ENCODE measurements around the gene U2AF1L4. TPM values are rescaled to one million over a fixed set of nuclear protein-coding genes. Genes with fewer than 3 reads are reported as not detected.

The U2AF1L4 gene
- total and polyA plus RNA-seq, 2 donors (not counting 3 experiments of a cell fraction or from before 2014, with no cell fraction given), result 5.6 to 13.5 TPM

- CTCF ChIA-PET, result no interaction called here
- H3K4me1 ChIP-seq (ENCODE audit: control insufficient read depth, extremely low read depth, insufficient read depth, low read length), result no peaks in the 10 kb centered on the region
- dilution Hi-C loops (cut with MboI; ENCODE audit: extremely low pct_ligation_motif_present, low sequenced_read_pairs) (no loop called here), intact Hi-C loops (cut with micrococcal nuclease) (no loop called here)
- no peaks in the 10 kb centered on the region for H3K27me3 ChIP-seq (ENCODE audit: control insufficient read depth in 2 of 2, insufficient read depth in 2 of 2, low read length in 2 of 2)
- no peak overlapping the region for H3K27ac ChIP-seq (ENCODE audit: insufficient read depth, low read depth, low read length)
- H3K36me3 ChIP-seq (ENCODE audit: control insufficient read depth in 2 of 2, extremely low read depth in 1 of 2, insufficient read depth in 2 of 2, low read length in 2 of 2), result peaks cover 3 to 7% of the 10 kb centered on the region in 2 experiments
- no peaks in the 10 kb centered on the region for H3K9me3 ChIP-seq (replicated peaks; ENCODE audit: control insufficient read depth, insufficient read depth, low read length)
- FAIRE-seq (no peak), DNase-seq (ENCODE audit: low read depth, low spot score) (no peak)
- POLR2A ChIA-PET, result no interaction called here
- no peak overlapping the region for H3K9ac ChIP-seq (replicated peaks; ENCODE audit: extremely low read depth, insufficient read depth, low read length)
- no peak overlapping the region for H2AFZ ChIP-seq (ENCODE audit: low read depth, low read length)
- no peak overlapping the region for H3K4me2 ChIP-seq (ENCODE audit: insufficient read depth, low read length)
- no TSS peak for BruUV-seq (replicated peaks)
- H3K4me3 ChIP-seq (replicated peaks in 1 of 3; ENCODE audit: insufficient read depth in 1 of 3, low read depth in 1 of 3, low read length in 3 of 3), result no peak overlapping the region
- no peaks in the 10 kb centered on the region for H4K20me1 ChIP-seq (replicated peaks; ENCODE audit: control insufficient read depth, extremely low read depth, insufficient read depth, low read length)
- H3K9me1 ChIP-seq (replicated peaks; ENCODE audit: control insufficient read depth, extremely low read depth, insufficient read depth, low read length), result no peaks in the 10 kb centered on the region
- TF ChIP-seq POLR2A (IDR thresholded peaks at IDR 0.05; ENCODE audit: low read depth, low read length), result no peak
- no peak for TF ChIP-seq GATA2 (IDR thresholded peaks at IDR 0.05; ENCODE audit: insufficient read depth, insufficient read length, low read depth, low read length)
- H3K79me2 ChIP-seq (ENCODE audit: control insufficient read depth, insufficient read depth, low read length), result peaks cover 2% of the 10 kb centered on the region
Measured at GRCh38 chr19:35764432-35765315, 19.5 kb upstream of the U2AF1L4 start.

DNA sequence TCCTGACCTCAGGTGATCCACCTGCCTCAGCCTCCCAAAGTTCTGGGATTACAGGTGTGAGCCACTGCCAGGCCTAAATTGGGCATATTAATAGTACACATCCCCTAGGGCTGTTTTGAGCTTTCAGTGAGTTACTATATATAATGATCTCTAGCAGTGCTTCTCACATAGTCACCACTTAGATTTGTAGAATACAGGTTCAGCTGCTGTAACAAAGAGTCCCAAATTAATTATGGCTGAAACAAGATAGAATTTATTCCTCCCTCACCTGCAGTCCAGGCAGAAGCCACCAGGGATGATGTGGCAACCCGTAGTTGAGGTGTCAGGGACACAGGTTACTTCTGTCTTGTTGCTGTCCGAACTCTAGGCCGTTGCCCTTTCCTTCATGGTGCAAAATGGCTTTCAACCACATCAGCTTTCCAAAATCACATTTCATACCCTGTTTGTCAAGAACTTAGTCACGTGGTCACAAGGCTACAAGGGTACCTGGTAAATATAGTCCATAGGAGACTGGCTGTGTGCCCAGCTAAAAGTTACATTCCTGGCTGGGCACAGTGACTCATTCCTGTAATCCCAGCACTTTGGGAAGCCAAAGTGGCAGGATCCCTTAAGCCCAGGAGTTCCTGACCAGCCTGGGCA, 15.6 kb upstream of the U2AF1L4 start:
- Histone ChIP-seq H4K20me1 (replicated peaks; ENCODE audit: control insufficient read depth, extremely low read depth, insufficient read depth, low read length) (no peaks in the 10 kb centered on the region), H3K79me2 (ENCODE audit: control insufficient read depth, insufficient read depth, low read length) (peaks cover 14% of the 10 kb centered on the region), H3K4me3 (replicated peaks in 1 of 3; ENCODE audit: insufficient read depth in 1 of 3, low read depth in 1 of 3, low read length in 3 of 3) (no peak overlapping the region), H3K9me1 (replicated peaks; ENCODE audit: control insufficient read depth, extremely low read depth, insufficient read depth, low read length) (no peaks in the 10 kb centered on the region), H3K27ac (ENCODE audit: insufficient read depth, low read depth, low read length) (no peak overlapping the region), H3K9me3 (replicated peaks; ENCODE audit: control insufficient read depth, insufficient read depth, low read length) (no peaks in the 10 kb centered on the region), H2AFZ (ENCODE audit: low read depth, low read length) (no peak overlapping the region), H3K36me3 (ENCODE audit: control insufficient read depth in 2 of 2, extremely low read depth in 1 of 2, insufficient read depth in 2 of 2, low read length in 2 of 2) (peaks cover 3 to 7% of the 10 kb centered on the region in 2 experiments), H3K4me1 (ENCODE audit: control insufficient read depth, extremely low read depth, insufficient read depth, low read length) (peaks cover 22% of the 10 kb centered on the region), H3K27me3 (ENCODE audit: control insufficient read depth in 2 of 2, insufficient read depth in 2 of 2, low read length in 2 of 2) (no peaks in the 10 kb centered on the region), H3K9ac (replicated peaks; ENCODE audit: extremely low read depth, insufficient read depth, low read length) (no peak overlapping the region), H3K4me2 (ENCODE audit: insufficient read depth, low read length) (no peak overlapping the region)
- ChIA-PET CTCF (no interaction called here), POLR2A (no interaction called here)
- dilution Hi-C loops (cut with MboI; ENCODE audit: extremely low pct_ligation_motif_present, low sequenced_read_pairs) (no loop called here), intact Hi-C loops (cut with micrococcal nuclease) (no loop called here)
- DNase-seq (ENCODE audit: low read depth, low spot score) (no peak), FAIRE-seq (no peak)
- TF ChIP-seq POLR2AphosphoS5 (IDR thresholded peaks at IDR 0.05; ENCODE audit: insufficient read depth, low read depth, low read length) (no peak), MYC (IDR thresholded peaks at IDR 0.05; ENCODE audit: low read depth, low read length) (no peak), EZH2 (IDR thresholded peaks at IDR 0.05; ENCODE audit: borderline replicate concordance, low read depth, low read length, severe bottlenecking) (no peak), POLR2A (IDR thresholded peaks at IDR 0.05; ENCODE audit: low read depth, low read length) (no peak), GATA2 (IDR thresholded peaks at IDR 0.05; ENCODE audit: insufficient read depth, insufficient read length, low read depth, low read length) (no peak), JUN (IDR thresholded peaks at IDR 0.05; ENCODE audit: borderline replicate concordance, insufficient read depth, insufficient read length, low read depth) (no peak), FOS (IDR thresholded peaks at IDR 0.05; ENCODE audit: borderline replicate concordance, insufficient read depth, low read length) (no peak)
- TF ChIP-seq, protein P1, sequence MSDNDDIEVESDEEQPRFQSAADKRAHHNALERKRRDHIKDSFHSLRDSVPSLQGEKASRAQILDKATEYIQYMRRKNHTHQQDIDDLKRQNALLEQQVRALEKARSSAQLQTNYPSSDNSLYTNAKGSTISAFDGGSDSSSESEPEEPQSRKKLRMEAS (IDR thresholded peaks at IDR 0.05; ENCODE audit: insufficient read depth, insufficient read length), result no peak
- TF ChIP-seq, protein P2, sequence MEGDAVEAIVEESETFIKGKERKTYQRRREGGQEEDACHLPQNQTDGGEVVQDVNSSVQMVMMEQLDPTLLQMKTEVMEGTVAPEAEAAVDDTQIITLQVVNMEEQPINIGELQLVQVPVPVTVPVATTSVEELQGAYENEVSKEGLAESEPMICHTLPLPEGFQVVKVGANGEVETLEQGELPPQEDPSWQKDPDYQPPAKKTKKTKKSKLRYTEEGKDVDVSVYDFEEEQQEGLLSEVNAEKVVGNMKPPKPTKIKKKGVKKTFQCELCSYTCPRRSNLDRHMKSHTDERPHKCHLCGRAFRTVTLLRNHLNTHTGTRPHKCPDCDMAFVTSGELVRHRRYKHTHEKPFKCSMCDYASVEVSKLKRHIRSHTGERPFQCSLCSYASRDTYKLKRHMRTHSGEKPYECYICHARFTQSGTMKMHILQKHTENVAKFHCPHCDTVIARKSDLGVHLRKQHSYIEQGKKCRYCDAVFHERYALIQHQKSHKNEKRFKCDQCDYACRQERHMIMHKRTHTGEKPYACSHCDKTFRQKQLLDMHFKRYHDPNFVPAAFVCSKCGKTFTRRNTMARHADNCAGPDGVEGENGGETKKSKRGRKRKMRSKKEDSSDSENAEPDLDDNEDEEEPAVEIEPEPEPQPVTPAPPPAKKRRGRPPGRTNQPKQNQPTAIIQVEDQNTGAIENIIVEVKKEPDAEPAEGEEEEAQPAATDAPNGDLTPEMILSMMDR (IDR thresholded peaks at IDR 0.05; ENCODE audit: extremely low read depth in 1 of 2, insufficient read depth in 1 of 2, low read depth in 1 of 2, low read length in 2 of 2), result no peak
- no TSS peak for BruUV-seq (replicated peaks)
